ENCODE results near the gene SERPINE2.

- no peak for TF ChIP-seq CTCF (IDR thresholded peaks at IDR 0.05)
- TF ChIP-seq POLR2AphosphoS5 (IDR thresholded peaks at IDR 0.05) = no peak
- no peak for TF ChIP-seq POLR2A (IDR thresholded peaks at IDR 0.05)
Measured at GRCh38 chr2:224077773-224078507, 38.9 kb upstream of the SERPINE2 start.

Data from sigmoid colon (tissue), 4 donors.